ENCODE measurements around the gene SNX9.

The SNX9 gene

DNA sequence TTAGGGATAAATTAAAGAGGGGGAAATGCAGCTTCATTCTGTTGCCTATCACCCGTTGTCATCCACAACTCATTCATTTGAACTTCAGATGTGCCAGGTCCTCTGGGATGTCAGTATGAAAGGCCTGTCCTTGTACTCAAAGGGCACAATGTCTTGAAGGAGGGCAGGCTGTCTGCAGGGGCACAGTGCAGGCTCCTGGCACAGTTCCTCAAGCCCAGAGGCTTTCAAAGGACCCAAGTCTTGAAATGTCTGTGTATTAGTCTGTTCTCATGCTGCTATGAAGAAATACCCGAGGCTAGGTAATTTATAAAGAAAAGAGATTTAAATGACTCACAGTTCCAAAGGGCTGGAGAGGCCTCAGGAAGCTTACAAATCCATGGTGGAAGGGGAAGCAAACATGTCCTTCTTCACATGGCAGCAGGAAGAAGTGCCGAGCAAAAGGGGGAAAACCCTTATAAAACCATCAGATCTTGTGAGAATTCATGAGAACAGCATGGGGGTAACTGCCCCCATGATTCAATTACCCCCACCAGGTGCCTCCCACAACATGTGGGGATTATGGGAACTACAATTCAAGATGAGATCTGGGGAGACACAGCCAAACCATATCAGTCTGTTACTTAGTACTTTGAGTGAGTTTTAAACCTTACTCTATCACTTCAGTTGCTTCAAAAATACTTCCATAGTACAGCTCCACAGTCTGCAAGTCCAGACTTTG, 9.4 kb downstream of the SNX9 start:
- peak overlapping the region in 1 of 2 experiments; percentile 54 for H3K4me3 ChIP-seq (ENCODE audit: insufficient read depth in 1 of 2, low read depth in 1 of 2, low read length in 2 of 2)
- WGBS: 22% methylated on average over 1 of the region's 3 CpGs
- H2AFZ ChIP-seq (ENCODE audit: low read depth, low read length): no peak overlapping the region
- H3K79me1 ChIP-seq (replicated peaks; ENCODE audit: low read length, poor library complexity, severe bottlenecking): peaks cover 2% of the 10 kb centered on the region
- peak overlapping the region in 1 of 2 experiments; percentile 16 for H3K18ac ChIP-seq (ENCODE audit: low read depth in 1 of 2, low read length in 2 of 2)
- no peak overlapping the region for H3K14ac ChIP-seq (ENCODE audit: low read length in 2 of 2)
- H3K27me3 ChIP-seq (ENCODE audit: control insufficient read depth in 1 of 2, insufficient read depth in 1 of 2, low read length in 2 of 2): no peaks in the 10 kb centered on the region
- no peak overlapping the region for H2BK5ac ChIP-seq (ENCODE audit: low read depth, low read length, poor library complexity, severe bottlenecking)
- H3K27ac ChIP-seq (ENCODE audit: low read length, poor library complexity, severe bottlenecking): peak overlapping the region; percentile 74
- no peak overlapping the region for H2BK120ac ChIP-seq (ENCODE audit: low read depth, low read length)
- peaks cover 17% of the 10 kb centered on the region for H3K4me1 ChIP-seq (ENCODE audit: control insufficient read depth, insufficient read depth, low read depth, low read length)
- H4K8ac ChIP-seq (ENCODE audit: low read length): no peak overlapping the region
- H3K4ac ChIP-seq (ENCODE audit: low read depth in 1 of 2, low read length in 2 of 2): peak overlapping the region; percentile 17 to 46
- H3K36me3 ChIP-seq (ENCODE audit: control insufficient read depth in 1 of 2, insufficient read depth in 2 of 2, low read depth in 1 of 2, low read length in 2 of 2): peaks cover 0 to 65% of the 10 kb centered on the region in 2 experiments
- DNase-seq: peak; percentile 63
- H4K91ac ChIP-seq (ENCODE audit: low read length): no peak overlapping the region
- H3K9me3 ChIP-seq (ENCODE audit: control insufficient read depth, low read length): no peaks in the 10 kb centered on the region
- H2BK12ac ChIP-seq (ENCODE audit: low read length in 2 of 2): peak overlapping the region; percentile 3 to 54
- peak overlapping the region; percentile 86 for H2AK5ac ChIP-seq (ENCODE audit: low read length, severe bottlenecking)
- no peak overlapping the region for H3K4me2 ChIP-seq (ENCODE audit: low read length, poor library complexity, severe bottlenecking)
- no peak overlapping the region for H3K23ac ChIP-seq (ENCODE audit: low read length in 2 of 2)
- peak overlapping the region; percentile 78 for H3K9ac ChIP-seq (ENCODE audit: low read length)
- H2BK15ac ChIP-seq (ENCODE audit: low read depth, poor library complexity, severe bottlenecking): no peak overlapping the region

DNA sequence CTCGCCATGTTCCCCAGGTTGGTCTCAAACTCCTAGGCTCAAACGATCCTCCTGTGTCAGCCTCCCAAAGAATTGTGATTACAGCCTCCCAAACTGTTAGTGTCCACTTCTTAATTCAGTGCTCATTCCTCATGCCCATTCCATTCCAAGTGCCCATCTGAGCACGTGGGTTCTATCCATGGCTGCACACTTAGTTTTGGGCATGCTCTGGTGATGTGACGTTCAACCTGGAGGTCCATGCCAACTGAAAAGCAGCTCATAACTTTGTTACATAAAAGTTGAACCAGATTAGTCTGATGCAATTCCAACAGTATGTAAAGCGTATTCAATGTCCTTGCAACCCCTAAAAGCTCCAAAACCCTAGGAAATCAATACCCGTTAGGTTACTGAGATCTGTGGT, 11.5 kb downstream of the SNX9 start:
- Histone ChIP-seq H3K27me3 (ENCODE audit: control insufficient read depth in 1 of 2, insufficient read depth in 1 of 2, low read length in 2 of 2) (no peaks in the 10 kb centered on the region), H3K23ac (ENCODE audit: low read length in 2 of 2) (no peak overlapping the region)

GRCh38 chr6:157838718-157839430, 15.8 kb downstream of the SNX9 start:
- H3K9me3 ChIP-seq (ENCODE audit: control insufficient read depth, low read length): no peaks in the 10 kb centered on the region

More for the DNA sequence above, 11.5 kb downstream of the SNX9 start:
- Histone ChIP-seq H3K4me3 (ENCODE audit: insufficient read depth in 1 of 2, low read depth in 1 of 2, low read length in 2 of 2) (no peak overlapping the region), H4K8ac (ENCODE audit: low read length) (peak overlapping the region; percentile 35), H3K79me1 (replicated peaks; ENCODE audit: low read length, poor library complexity, severe bottlenecking) (peaks cover 2% of the 10 kb centered on the region), H3K9ac (ENCODE audit: low read length) (peak overlapping the region; percentile 78), H2BK120ac (ENCODE audit: low read depth, low read length) (no peak overlapping the region), H3K18ac (ENCODE audit: low read depth in 1 of 2, low read length in 2 of 2) (peak overlapping the region in 1 of 2 experiments; percentile 67), H3K36me3 (ENCODE audit: control insufficient read depth in 1 of 2, insufficient read depth in 2 of 2, low read depth in 1 of 2, low read length in 2 of 2) (peaks cover 0 to 64% of the 10 kb centered on the region in 2 experiments), H3K4ac (ENCODE audit: low read depth in 1 of 2, low read length in 2 of 2) (peak overlapping the region in 1 of 2 experiments; percentile 32), H2AFZ (ENCODE audit: low read depth, low read length) (no peak overlapping the region), H3K14ac (ENCODE audit: low read length in 2 of 2) (peak overlapping the region in 1 of 2 experiments; percentile 44), H2AK5ac (ENCODE audit: low read length, severe bottlenecking) (peak overlapping the region; percentile 43), H2BK15ac (ENCODE audit: low read depth, poor library complexity, severe bottlenecking) (no peak overlapping the region), H4K91ac (ENCODE audit: low read length) (no peak overlapping the region), H3K4me2 (ENCODE audit: low read length, poor library complexity, severe bottlenecking) (no peak overlapping the region), H2BK12ac (ENCODE audit: low read length in 2 of 2) (peak overlapping the region; percentile 51 to 85), H3K9me3 (ENCODE audit: control insufficient read depth, low read length) (no peaks in the 10 kb centered on the region), H2BK5ac (ENCODE audit: low read depth, low read length, poor library complexity, severe bottlenecking) (no peak overlapping the region), H3K4me1 (ENCODE audit: control insufficient read depth, insufficient read depth, low read depth, low read length) (peaks cover 18% of the 10 kb centered on the region), H3K27ac (ENCODE audit: low read length, poor library complexity, severe bottlenecking) (no peak overlapping the region)
- DNase-seq: no peak
- WGBS: 96% methylated on average over 4 of the region's 6 CpGs

DNA sequence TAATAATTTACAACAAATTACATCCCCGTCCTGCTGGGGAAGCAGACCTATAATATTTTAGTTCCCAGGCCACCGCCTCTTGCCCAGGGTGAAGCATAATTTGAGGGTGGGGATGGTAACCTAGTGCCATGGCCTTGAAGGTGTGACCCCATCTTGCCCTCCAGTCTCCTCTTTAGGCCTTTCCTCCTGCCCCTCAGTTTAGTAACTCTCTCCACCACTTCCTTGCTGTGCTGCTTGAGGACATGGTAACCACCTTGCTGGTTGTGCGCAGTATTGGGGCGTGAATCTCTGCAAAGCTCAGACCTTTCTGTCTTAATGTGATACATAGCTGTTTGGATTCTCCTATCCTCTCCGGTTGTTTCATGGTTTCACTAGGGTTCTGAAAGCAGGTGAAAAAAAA, 16.6 kb downstream of the SNX9 start:
- Histone ChIP-seq H2BK5ac (ENCODE audit: low read depth, low read length, poor library complexity, severe bottlenecking) (no peak overlapping the region), H3K9ac (ENCODE audit: low read length) (peak overlapping the region; percentile 81), H3K27ac (ENCODE audit: low read length, poor library complexity, severe bottlenecking) (no peak overlapping the region), H3K4ac (ENCODE audit: low read depth in 1 of 2, low read length in 2 of 2) (no peak overlapping the region), H3K4me3 (ENCODE audit: insufficient read depth in 1 of 2, low read depth in 1 of 2, low read length in 2 of 2) (peak overlapping the region in 1 of 2 experiments; percentile 36), H3K27me3 (ENCODE audit: control insufficient read depth in 1 of 2, insufficient read depth in 1 of 2, low read length in 2 of 2) (no peaks in the 10 kb centered on the region), H3K23ac (ENCODE audit: low read length in 2 of 2) (no peak overlapping the region), H2BK15ac (ENCODE audit: low read depth, poor library complexity, severe bottlenecking) (no peak overlapping the region), H3K4me2 (ENCODE audit: low read length, poor library complexity, severe bottlenecking) (no peak overlapping the region), H4K91ac (ENCODE audit: low read length) (no peak overlapping the region), H3K79me1 (replicated peaks; ENCODE audit: low read length, poor library complexity, severe bottlenecking) (peaks cover 4% of the 10 kb centered on the region), H3K4me1 (ENCODE audit: control insufficient read depth, insufficient read depth, low read depth, low read length) (peaks cover 16% of the 10 kb centered on the region), H3K18ac (ENCODE audit: low read depth in 1 of 2, low read length in 2 of 2) (peak overlapping the region in 1 of 2 experiments; percentile 54), H3K36me3 (ENCODE audit: control insufficient read depth in 1 of 2, insufficient read depth in 2 of 2, low read depth in 1 of 2, low read length in 2 of 2) (peaks cover 0 to 42% of the 10 kb centered on the region in 2 experiments), H2BK120ac (ENCODE audit: low read depth, low read length) (no peak overlapping the region), H4K8ac (ENCODE audit: low read length) (no peak overlapping the region), H3K14ac (ENCODE audit: low read length in 2 of 2) (peak overlapping the region in 1 of 2 experiments; percentile 92), H3K9me3 (ENCODE audit: control insufficient read depth, low read length) (no peaks in the 10 kb centered on the region), H2BK12ac (ENCODE audit: low read length in 2 of 2) (no peak overlapping the region), H2AK5ac (ENCODE audit: low read length, severe bottlenecking) (peak overlapping the region; percentile 10), H2AFZ (ENCODE audit: low read depth, low read length) (no peak overlapping the region)
- 99% methylated on average over 5 of the region's 5 CpGs for WGBS
- DNase-seq: no peak

More at GRCh38 chr6:157838718-157839430, 15.8 kb downstream of the SNX9 start:
- no peak overlapping the region for H4K8ac ChIP-seq (ENCODE audit: low read length)
- no peak overlapping the region for H2BK5ac ChIP-seq (ENCODE audit: low read depth, low read length, poor library complexity, severe bottlenecking)
- no peak for DNase-seq
- H3K14ac ChIP-seq (ENCODE audit: low read length in 2 of 2): no peak overlapping the region
- no peak overlapping the region for H3K27ac ChIP-seq (ENCODE audit: low read length, poor library complexity, severe bottlenecking)
- no peak overlapping the region for H2BK120ac ChIP-seq (ENCODE audit: low read depth, low read length)
- H3K27me3 ChIP-seq (ENCODE audit: control insufficient read depth in 1 of 2, insufficient read depth in 1 of 2, low read length in 2 of 2): no peaks in the 10 kb centered on the region
- H2AK5ac ChIP-seq (ENCODE audit: low read length, severe bottlenecking): no peak overlapping the region
- H4K91ac ChIP-seq (ENCODE audit: low read length): no peak overlapping the region
- no peak overlapping the region for H3K18ac ChIP-seq (ENCODE audit: low read depth in 1 of 2, low read length in 2 of 2)
- peaks cover 4% of the 10 kb centered on the region for H3K79me1 ChIP-seq (replicated peaks; ENCODE audit: low read length, poor library complexity, severe bottlenecking)
- H2AFZ ChIP-seq (ENCODE audit: low read depth, low read length): no peak overlapping the region
- no peak overlapping the region for H3K4ac ChIP-seq (ENCODE audit: low read depth in 1 of 2, low read length in 2 of 2)
- WGBS: 97% methylated on average over 5 of the region's 5 CpGs
- H2BK12ac ChIP-seq (ENCODE audit: low read length in 2 of 2): no peak overlapping the region
- peaks cover 0 to 42% of the 10 kb centered on the region in 2 experiments for H3K36me3 ChIP-seq (ENCODE audit: control insufficient read depth in 1 of 2, insufficient read depth in 2 of 2, low read depth in 1 of 2, low read length in 2 of 2)
- H3K4me1 ChIP-seq (ENCODE audit: control insufficient read depth, insufficient read depth, low read depth, low read length): peaks cover 22% of the 10 kb centered on the region
- H3K9ac ChIP-seq (ENCODE audit: low read length): peak overlapping the region; percentile 81
- no peak overlapping the region for H2BK15ac ChIP-seq (ENCODE audit: low read depth, poor library complexity, severe bottlenecking)
- H3K4me3 ChIP-seq (ENCODE audit: insufficient read depth in 1 of 2, low read depth in 1 of 2, low read length in 2 of 2): no peak overlapping the region
- no peak overlapping the region for H3K23ac ChIP-seq (ENCODE audit: low read length in 2 of 2)
- H3K4me2 ChIP-seq (ENCODE audit: low read length, poor library complexity, severe bottlenecking): no peak overlapping the region
